GM10248 (cell line): ENCODE measurements around the gene HOOK2.
A peak's percentile ranks its signal among the peaks of the same experiment; 100 is the strongest.
"Not testable (repeated sequence)": the region's sequence is repeated elsewhere in the genome, so short reads cannot be mapped to it uniquely, and the experiment has no call there.

Experiments
- CTCF ChIA-PET: fragments of 300-600 bp; sonication (Branson Sonifier 250); formaldehyde crosslinking; extraction: SDS; loops from one replicate; lab custom pipeline; 2021; ENCODE audit warnings: antibody characterized with exemption; lab: Yijun Ruan, JAX
- POLR2A ChIA-PET: fragments of 350-650 bp; sonication (Branson Sonifier 250); formaldehyde crosslinking; extraction: SDS; loops from one replicate; lab custom pipeline; 2020; ENCODE audit warnings: antibody characterized with exemption; lab: Yijun Ruan, JAX
- DNase-seq: peaks from one replicate; pipeline ENCODE4 v3.0.0; 2012; ENCODE audit errors: extremely low spot score
- CTCF ChIP-seq: IDR thresholded peaks from 2 replicates; pipeline ENCODE4 v1.5.1; 2012; ENCODE audit warnings: mild to moderate bottlenecking, low read depth; ENCODE audit errors: extremely low read depth, missing control alignments, control extremely low read depth

The HOOK2 gene

GRCh38 chr19:12774588-12775555 lies at the start of gene HOOK2:
HOOK2 (minus strand) TSS chr19:12775552; CDS start chr19:12775449, 103 bp downstream.
- TF ChIP-seq CTCF = no peak
- DNase-seq = no peak
- ChIA-PET POLR2A (interaction anchor here (0.5 to 2.5 kb wide), 2 partner anchors 17 to 43 kb away, joined by 5 to 17 read pairs; partner anchors contain the start of gene JUNB), CTCF (interaction anchor here (1.9 to 11.6 kb wide), 5 partner anchors 10 to 72 kb away, joined by 5 to 399 read pairs (median 70); partner anchors contain the start of genes JUNB, PRDX2, RNASEH2A and THSD8)

- DNase-seq = no peak
- POLR2A ChIA-PET = no interaction called here
- CTCF ChIA-PET = interaction anchor here (1.1 to 3.2 kb wide), 6 partner anchors 9 to 64 kb away, joined by 3 to 22 read pairs (median 4); no protein-coding TSS in a partner anchor
- TF ChIP-seq CTCF = no peak
Measured at GRCh38 chr19:12821761-12822160, 46.4 kb upstream of the HOOK2 start.

- POLR2A ChIA-PET, DNase-seq: not testable (repeated sequence)
- CTCF ChIA-PET = interaction anchor here (0.8 to 8.7 kb wide), 5 partner anchors 12 to 60 kb away, joined by 3 to 50 read pairs (median 11); no protein-coding TSS in a partner anchor
Measured at GRCh38 chr19:12817810-12818209, 42.5 kb upstream of the HOOK2 start.

GRCh38 chr19:12817188-12817587 lies 41.8 kb upstream of the HOOK2 start:
- CTCF ChIA-PET = interaction anchor here (1.2 to 8.7 kb wide), 5 partner anchors 13 to 65 kb away, joined by 3 to 50 read pairs (median 11); no protein-coding TSS in a partner anchor
- POLR2A ChIA-PET, DNase-seq: not testable (repeated sequence)

- DNase-seq = no peak
- ChIA-PET POLR2A (interaction anchor here (0.8 kb wide), 1 partner anchor 24 kb away, joined by 6 read pairs; the partner anchor contains the start of gene JUNB), CTCF (interaction anchor here (1.3 to 8.7 kb wide), 6 partner anchors 10 to 82 kb away, joined by 3 to 50 read pairs (median 8); partner anchors contain the start of gene RTBDN)
- TF ChIP-seq CTCF = no peak
Measured at GRCh38 chr19:12815088-12815487, 39.7 kb upstream of the HOOK2 start.

GRCh38 chr19:12806242-12807081 lies 31.1 kb upstream of the HOOK2 start, which contains the start of gene RNASEH2A:
RNASEH2A (plus strand) TSS chr19:12806584; CDS start chr19:12806674, 90 bp downstream.
- TF ChIP-seq CTCF = no peak
- DNase-seq = peak; percentile 98
- ChIA-PET CTCF (interaction anchor here (0.8 to 17.0 kb wide), 9 partner anchors 10 to 243 kb away, joined by 3 to 399 read pairs (median 7); partner anchors contain the start of genes HOOK2 and JUNB), POLR2A (interaction anchor here (2.4 kb wide), 1 partner anchor 14 kb away, joined by 15 read pairs; the partner anchor contains the start of gene JUNB)

- DNase-seq = no peak
- TF ChIP-seq CTCF = no peak
- CTCF ChIA-PET = interaction anchor here (1.0 to 17.0 kb wide), 6 partner anchors 13 to 44 kb away, joined by 3 to 399 read pairs (median 10); partner anchors contain the start of genes HOOK2 and JUNB
- POLR2A ChIA-PET = no interaction called here
Measured at GRCh38 chr19:12804051-12804450, 28.7 kb upstream of the HOOK2 start.
